NCI-H1048 (cell line): Measurements from ENCODE around the gene DHPS.
"Not testable (repeated sequence)": the region's sequence is repeated elsewhere in the genome, so short reads cannot be mapped to it uniquely, and the experiment has no call there.

Experiments
- DNase-seq: peaks from one replicate; lab custom pipeline; 2025; lab: John Stamatoyannopoulos, UW

Gene DHPS

GRCh38 chr19:12705654-12706331, 24.1 kb upstream of the DHPS start:
- no peak for DNase-seq

- DNase-seq: no peak
These were observed 23.5 kb upstream of the DHPS start for GRCh38 chr19:12705169-12705568.

DNA sequence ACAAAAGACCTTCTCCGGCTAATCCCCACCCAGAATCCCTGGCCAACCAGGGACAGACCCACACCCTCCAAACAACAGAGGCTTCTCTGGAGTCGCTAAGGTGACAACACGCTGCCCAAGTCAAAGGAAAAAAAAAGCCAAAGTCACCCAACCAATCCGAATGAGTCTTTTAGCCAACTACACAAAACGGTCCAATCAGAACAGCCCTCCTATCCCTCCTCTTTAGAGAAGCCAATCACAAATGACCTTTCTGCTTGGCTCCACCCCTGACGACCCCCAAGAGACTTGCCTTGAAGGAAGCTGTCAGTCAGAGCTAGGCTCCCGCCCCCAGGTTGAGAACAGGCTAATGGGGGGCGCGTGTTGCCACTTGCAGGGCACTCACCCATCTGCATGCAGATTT, 21.4 kb upstream of the DHPS start:
- DNase-seq: peak; percentile 47

DNA sequence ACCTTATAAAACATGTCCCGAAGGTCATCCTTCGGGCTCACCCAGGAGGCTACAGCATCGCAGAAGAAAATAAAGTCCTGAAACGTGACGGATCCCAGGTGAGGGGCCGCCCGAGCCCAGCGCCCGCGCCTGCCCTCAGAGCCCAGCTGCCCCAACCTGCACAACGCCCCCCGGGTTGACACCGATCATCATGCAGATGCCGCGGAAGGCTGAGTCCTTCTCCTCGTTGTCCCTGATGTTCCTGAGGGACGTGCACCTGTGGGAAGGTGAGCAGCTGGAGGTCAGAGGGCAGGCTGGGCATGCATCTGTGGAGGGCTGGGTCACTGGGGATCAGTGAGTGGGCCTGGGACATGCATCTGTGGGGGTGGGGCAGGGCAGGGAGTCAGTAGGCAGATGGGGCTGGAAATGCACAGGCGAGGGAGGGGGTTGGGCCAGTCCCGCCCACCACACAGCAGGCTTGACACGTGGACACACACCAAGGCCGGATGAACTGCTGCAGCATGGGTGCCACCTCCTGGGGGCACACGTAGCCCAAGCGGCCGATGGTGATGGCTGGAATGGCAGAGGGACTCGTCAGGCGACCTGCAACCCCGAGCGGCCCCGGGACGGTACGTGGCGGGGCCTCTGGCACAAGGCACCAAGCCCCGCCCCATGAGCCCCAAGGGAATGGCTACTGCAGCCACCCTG, 20.1 kb upstream of the DHPS start:
- no peak for DNase-seq

- no peak for DNase-seq
These were observed 16.5 kb upstream of the DHPS start for GRCh38 chr19:12698138-12698537.

GRCh38 chr19:12697425-12697824, 15.7 kb upstream of the DHPS start:
- DNase-seq: not testable (repeated sequence)

DNA sequence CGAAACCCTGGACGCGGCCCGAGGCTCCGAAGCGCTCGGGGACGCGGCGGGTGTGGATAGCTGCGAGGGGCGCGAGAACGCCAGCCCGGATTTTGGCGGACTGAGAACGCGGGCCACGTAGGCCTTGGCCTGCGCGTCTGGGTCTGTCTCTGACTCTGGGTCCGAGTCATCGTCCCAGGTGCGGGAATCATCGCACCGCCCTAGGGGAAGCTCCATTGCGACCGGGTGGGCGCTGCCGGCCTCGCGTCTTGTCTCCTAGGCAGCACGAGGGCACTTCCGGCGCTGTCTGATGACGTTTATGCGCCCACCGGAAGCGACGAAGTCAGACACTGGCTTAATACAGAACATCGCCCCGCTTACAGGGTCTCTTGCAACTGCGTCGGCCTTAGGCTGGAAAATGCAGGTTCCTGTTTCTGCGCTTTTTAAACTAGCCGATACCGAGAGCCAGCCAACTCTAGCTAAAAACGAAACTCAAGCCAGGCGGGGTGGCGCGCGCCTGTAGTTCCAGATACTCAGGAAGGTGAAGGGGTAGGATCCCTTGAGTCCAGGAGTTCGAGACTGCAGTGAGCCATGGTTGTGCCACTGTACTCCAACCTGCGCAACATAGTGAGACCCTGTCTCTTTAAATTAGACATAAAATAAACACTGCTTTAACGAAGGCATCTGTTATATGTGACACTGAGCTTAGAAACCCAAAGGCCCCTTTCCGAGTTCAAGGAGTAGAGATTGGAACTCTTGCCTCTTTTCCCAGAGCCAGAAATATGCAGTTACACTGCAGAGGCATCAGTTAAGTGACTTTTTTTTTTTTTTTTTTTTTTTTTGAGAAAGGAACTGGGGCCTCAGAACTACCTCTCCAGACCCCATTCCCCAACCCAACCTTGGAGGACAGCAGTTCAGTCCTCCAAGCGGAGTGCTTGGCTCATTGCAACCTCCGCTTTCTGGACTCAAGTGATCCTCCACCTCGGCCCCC, 15.0 kb upstream of the DHPS start, which contains the start of gene FBXW9:
TSS of gene FBXW9 (minus strand) at position 266 of the 970 bp plus-strand sequence. CDS start at position 216, 50 bp downstream.
- peak; percentile 76 for DNase-seq

- DNase-seq: no peak
These were observed 14.3 kb upstream of the DHPS start for GRCh38 chr19:12695997-12696365.

DNA sequence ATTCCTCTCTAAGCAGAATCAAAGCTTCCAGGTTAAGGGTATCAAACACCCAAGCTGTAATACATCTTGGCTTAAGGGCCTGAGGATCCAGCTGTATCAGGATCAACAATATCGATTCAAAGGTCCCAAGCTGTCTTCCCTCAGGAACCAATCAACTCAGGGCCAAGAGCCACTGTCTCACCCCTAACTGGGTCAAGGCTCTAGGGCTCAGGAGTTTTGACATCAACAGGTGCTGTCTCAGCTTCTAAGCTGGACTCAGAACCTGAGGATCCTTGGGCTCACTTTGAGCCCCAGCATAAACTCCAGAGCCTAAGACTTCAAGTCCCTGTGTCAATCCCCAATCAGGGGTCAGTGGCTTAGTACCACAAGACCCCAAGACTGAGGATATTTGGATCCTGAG, 13.8 kb upstream of the DHPS start:
- no peak for DNase-seq

DNA sequence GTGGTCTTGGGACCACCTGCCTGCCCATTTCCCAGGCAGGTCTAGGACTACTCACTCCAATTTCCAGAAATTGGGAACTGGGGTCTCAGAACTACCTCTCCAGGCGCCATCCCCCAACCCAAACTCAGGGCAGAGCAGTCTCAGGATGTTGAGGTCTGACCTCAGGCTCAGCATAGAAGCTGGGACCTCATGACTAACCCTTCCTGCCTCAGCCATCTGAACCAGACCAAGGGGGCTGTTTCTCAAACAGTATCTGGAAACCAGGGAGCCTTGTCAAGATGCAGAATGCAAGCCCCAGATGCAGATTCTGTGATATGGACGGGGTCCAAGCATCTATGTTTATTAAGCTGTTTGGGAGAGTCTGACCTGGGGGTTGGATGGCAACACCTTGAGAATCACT, 13.4 kb upstream of the DHPS start:
- no peak for DNase-seq

- no peak for DNase-seq
These were observed 13.0 kb upstream of the DHPS start for GRCh38 chr19:12694641-12695040.

- no peak for DNase-seq
These were observed 11.3 kb upstream of the DHPS start for GRCh38 chr19:12692960-12693359.

DNA sequence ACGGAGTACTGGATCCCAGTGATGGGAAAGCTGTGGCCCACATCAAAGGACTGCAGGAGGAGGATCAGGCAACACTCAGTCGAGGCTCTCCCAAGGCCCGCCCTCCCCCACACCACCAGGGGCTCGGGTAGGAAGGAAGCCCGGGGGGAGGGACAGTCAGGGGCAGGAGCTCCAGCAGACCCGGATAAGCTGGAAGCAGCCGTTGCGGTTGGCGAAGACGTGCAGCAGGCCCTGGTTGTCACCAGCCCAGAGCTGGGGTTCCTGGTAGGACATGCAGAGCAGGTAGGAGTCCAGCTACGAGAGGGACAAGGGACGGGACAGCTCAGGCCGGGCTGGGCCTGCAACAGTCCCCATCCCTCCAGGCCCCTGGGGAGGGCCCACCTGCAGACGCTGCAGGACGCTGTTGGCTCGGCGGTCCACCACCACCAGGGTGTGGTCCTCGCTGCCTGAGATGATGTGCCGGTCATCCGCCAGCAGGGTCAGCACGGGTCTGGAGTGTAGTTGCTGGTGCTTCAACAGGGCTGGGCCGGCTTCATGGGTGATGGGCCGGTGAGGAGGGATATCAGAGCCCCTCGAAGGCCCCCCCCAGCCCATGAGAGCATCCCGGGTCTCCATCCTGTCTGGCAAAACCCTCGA, 8.0 kb upstream of the DHPS start:
- DNase-seq: no peak

DNA sequence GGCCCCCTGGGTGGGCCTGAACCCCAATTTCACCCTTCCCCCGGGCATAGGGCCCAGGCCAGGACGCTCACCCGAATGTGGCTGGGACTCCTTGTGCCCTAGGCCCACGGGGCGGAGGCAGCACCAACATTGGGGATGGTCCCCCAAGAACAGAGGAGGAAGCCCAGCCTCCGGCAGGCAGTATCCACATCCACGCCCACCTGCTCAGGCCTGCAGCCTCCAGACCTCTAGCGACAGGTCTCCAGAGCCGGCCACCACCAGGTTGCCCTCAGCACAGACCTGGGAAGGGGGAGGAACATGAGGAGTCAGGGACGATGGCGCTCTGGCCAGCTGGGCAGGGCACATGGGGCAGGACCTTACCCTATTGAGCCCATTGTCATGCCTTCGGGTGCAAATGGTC, 7.3 kb upstream of the DHPS start:
- no peak for DNase-seq

DNA sequence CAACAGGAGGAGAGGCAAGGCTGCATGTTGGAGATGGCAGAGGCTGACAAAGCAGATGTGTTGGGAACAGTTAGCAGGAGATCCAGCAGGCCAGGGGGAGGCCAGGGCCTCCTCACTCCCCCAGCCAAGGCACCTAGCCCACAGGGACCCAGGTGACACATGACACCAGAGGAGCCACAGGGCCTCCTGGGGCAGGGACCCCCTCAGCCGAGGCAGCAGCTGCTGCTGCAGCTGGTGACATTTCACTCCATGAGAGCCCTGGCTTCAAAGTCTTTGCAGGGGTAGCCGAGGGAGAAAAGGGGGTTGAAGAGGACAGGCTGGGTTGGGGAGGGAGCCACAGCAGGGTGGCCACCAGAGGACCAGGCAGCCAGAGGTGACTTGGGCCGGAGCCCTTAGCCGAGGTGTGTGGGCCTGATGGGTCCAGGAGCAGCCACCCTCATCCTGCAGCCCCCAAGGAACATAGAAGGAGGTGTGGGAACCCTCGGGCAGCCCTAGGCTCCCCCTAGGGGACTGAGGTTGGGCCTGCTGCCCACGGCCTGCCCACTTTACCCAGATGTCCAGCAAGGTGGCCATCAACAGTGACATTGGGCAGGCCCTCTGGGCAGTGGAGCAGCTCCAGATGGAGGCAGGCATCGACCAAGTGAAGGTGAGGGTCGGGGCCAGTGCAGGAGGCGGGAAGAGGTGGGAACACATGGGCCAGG, 6.0 kb upstream of the DHPS start, which contains the start of gene GNG14:
TSS of gene GNG14 (plus strand) at position 503 of the 701 bp plus-strand sequence. CDS start at position 554, 51 bp downstream.
- DNase-seq: no peak

DNA sequence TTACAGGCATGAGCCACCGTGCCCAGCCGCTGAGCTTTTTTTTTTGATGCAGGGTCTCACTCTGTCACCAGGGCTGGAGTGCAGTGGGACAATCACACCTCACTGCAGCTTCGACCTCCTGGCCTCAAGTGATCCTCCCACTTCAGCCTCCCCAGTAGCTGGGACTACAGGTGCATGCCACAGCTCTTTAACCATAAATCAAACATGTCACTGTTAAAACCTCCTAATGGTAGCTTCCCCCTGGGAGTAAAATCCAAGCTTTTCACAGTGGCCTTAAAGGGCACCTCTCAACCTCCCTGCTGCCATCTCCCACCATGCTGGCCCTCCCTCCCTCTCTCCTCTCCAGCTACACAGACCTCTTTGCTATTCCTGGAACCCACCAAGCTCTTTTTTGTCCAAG, 4.2 kb upstream of the DHPS start:
- DNase-seq: no peak

DNA sequence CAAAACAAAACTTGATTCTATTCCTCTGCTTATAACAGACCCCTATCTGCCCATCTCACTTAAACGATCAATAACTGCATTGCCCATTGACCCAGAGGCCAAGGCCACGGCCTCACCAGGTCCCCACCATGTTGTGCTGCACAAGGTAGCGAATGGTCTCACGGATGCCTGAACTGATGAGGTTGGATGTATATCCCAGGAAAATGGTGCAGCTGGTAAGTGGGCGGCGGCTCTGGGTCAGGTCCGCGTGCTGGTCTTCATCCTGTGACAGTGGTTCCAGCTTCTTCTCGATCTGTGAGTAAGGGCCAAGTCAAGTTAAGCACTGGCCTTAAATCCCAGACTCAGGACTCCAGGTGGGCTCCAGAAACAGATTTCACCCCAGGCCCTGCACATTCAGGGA, 1.6 kb downstream of the DHPS start:
- no peak for DNase-seq

- not testable (repeated sequence) for DNase-seq
These were observed 3.6 kb downstream of the DHPS start for GRCh38 chr19:12678039-12678438.

DNA sequence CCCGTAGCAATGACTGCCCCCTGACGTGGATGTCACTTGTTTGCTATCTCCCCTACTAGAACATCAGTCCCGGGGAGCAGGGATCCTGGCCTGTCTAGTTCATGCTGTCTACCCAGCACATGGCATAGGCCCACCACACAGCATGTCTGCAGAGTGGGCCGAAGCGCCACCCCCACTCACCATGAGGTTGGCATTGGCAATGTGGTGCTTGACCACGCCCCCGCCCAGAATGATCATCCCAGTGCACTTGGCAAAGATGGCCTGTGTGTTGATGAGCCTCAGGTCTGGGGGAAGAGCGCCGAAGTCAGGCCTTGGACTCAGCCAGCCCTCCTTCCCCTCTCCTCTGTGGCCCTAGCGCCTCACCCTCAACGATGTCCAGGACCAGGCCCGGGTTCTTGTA, 4.8 kb downstream of the DHPS start:
- no peak for DNase-seq

DNA sequence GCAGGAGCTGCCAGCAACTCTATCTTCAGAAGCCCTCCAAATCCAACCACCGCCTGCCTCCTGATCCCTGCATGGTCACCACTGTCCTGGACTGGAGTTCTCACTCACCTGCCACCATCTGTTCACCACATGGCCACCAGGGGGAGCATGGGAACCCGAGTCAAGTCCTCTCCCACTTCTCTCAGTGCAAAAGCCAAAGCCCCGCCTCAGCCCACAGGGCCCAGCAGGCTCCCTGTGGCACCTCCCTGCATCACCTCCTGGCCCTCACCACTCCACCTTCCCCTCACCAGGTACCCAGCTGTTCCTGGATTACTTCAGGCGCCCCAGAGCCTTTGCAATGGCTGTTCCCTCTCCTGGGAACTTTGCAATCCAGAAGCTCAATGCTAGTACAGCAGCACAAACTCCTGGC, 5.3 kb downstream of the DHPS start:
- DNase-seq: peak; percentile 63

- DNase-seq: no peak
These were observed 5.7 kb downstream of the DHPS start for GRCh38 chr19:12675940-12676339.
